T47D (cell line): ENCODE data around the gene STAG1.
"Not testable (repeated sequence)": the region's sequence is repeated elsewhere in the genome, so short reads cannot be mapped to it uniquely, and the experiment has no call there.

ENCODE experiments used
- DNase-seq, 2 experiments: peaks; one replicate each; pipeline versions ENCODE4 v3.0.0 to v3.0.0-alpha.2; 2011 to 2012; ENCODE audit warnings: low read depth in 1 of 2, low spot score in 1 of 2
- JUND ChIP-seq: IDR thresholded peaks from 2 replicates; pipeline ENCODE4 v1.6.1; 2012; ENCODE audit warnings: low read depth
- in situ Hi-C: cut with HindIII; loops from 2 replicates; pipeline ENCODE4 v1.10.0; 2016; ENCODE audit warnings: low sequenced_read_pairs, low pct_unique_long_range_greater_than_20kb

STAG1 gene

DNA sequence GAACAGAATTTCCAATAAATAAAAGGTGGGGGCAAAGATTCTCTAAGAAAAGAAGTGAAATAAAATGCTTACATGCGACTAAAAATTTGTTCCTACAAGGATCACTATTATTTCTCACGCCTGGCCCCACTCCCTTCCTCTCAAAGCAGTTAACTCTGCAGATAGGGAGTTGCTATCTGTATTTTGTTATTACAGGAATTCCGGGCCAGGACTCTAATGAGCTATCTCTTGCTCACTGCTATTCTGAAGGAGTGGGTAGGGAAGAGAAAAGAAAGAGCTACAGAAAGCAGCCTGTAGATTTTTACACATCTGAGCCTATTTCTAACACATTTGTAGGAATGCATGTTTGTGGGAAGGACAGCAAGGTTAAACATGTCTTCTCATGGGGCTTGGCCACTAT is 361.6 kb downstream of the STAG1 start:
- in situ Hi-C loops = no loop called here
- no peak for TF ChIP-seq JUND
- DNase-seq = no peak

DNA sequence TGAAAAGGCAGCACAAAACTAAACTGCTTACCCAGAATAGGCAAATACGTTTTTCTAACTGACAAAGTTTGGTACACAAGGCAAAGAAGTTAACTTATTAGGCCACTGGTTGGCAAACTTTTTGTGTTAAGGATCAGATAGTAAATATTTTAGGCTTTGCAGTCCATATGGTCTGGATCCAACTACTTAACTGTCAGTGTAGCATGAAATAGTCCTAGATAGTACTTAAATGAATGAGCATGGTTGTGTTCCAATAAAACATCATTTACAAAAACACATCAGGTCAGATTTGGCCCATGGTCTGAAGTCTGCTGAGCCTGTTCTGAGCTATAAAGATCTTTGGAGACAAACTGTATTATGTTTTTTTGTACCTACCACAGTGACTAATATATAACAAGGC is 365.1 kb downstream of the STAG1 start:
- in situ Hi-C loops = no loop called here
- no peak for TF ChIP-seq JUND

DNA sequence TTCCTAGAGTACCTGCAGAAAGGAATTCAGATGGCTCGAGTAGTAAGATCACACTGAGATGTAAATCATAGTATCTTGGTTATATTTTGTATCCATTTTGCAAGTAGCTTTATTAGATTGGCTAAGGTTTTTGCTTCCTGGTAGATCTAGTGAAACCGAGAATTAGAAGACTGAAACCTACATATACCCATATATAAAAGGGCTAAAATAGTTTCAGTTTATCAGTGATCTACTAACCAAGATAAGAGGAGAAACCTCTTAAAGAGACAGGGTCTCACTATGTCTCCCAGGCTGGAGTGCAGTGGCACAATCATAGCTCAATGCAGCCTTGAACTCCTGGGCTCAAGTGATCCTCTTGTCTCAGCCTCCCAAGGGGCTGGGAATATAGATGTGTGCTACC is 366.7 kb downstream of the STAG1 start:
- no peak for DNase-seq
- no peak for TF ChIP-seq JUND
- in situ Hi-C loops = no loop called here

More for the DNA sequence above, 365.1 kb downstream of the STAG1 start:
- DNase-seq = no peak

DNA sequence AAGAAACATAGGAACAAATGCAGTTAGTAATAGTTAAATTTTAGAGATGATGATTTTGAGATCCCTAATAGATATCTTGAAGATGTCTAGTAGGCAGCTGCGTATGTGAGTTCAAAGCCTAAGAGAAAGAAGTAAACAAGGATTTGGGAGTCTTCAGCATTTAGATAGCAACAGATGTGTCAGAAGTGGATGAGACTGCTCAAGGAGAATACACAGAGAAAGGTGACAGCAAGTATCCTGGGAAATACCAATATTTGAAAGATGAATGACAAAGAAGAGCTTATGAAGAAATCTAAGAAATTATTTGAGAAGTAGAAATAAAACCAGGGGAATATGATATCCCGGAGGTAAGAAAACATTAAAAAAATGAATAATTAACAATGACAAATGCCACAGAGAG is 371.1 kb downstream of the STAG1 start:
- no peak for DNase-seq
- in situ Hi-C loops = no loop called here
- no peak for TF ChIP-seq JUND

DNA sequence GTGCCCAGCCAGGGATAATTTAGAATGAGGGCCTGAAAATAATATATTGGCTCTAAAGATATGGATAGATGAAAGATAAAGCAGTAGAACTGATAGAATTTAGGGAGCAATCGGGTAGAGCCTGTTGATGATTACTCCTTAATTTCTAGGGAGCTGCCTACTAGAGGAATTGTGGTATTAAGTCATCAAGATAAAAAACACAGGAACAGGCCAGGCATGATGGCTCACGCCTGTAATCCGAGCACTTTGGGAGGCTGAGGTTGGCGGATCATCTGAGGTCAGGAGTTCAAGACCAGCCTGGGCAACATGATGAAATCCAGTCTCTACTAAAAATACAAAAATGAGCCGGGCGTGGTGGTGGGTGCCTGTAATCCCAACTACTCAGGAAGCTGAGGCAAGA is 371.6 kb downstream of the STAG1 start:
- TF ChIP-seq JUND = no peak
- in situ Hi-C loops = no loop called here
- DNase-seq = no peak

DNA sequence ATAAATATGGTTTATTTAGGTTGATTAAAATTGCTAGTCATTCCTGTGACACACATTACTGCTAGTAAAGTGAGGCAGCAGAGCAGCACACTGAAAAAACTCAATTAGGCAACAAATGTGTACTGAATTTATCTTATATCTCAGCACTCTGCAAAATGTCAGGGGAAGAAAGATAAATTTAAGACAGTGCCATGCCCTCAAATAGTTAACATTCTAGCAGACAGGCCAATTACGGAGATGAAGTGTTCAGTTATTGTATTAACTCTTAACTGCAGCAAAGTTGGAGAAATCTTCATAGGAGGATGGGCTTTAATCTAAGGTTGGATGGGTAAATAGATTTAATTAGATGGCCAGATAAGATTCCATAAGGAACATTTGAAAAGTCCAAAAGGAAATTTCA is 374.2 kb downstream of the STAG1 start:
- in situ Hi-C loops = no loop called here
- no peak for TF ChIP-seq JUND
- DNase-seq = no peak

DNA sequence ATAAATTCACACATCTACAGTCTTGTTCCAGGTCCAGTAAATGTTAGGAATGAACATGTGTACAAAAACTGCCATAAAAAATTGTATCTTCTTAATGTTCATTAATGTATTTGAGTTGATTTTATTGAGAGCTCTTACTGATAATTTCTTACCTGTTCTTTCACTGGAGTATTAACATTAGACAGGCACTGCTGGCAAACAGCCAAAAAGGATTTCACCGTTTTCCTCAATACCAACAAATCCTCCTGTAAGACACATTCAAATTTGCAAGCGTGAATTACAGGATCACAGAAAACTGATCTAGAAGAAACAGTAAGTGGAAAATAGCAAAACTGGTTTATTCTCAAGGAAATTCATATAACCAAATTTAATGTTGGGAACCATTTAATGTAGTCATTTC is 374.7 kb downstream of the STAG1 start:
- TF ChIP-seq JUND = no peak
- peak in 1 of 2 experiments; percentile 7 for DNase-seq
- in situ Hi-C loops = no loop called here

DNA sequence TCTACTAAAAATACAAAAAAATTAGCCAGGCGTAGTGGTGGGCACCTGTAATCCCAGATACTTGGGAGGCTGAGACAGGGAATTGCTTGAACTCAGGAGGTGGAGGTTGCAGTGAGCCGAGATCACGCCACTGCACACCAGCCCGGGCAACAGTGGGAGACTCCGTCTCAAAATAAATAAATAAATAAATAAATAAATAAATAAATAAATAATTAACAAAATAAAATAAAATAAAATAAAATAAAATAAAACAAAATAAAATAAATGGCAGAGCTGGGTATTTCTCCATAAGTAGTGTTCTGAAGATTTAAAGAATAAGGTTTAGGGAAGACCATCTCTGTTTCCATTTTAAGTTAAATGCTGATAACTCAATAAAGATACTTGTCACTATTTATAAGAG is 376.4 kb downstream of the STAG1 start:
- in situ Hi-C loops, DNase-seq: not testable (repeated sequence)

DNA sequence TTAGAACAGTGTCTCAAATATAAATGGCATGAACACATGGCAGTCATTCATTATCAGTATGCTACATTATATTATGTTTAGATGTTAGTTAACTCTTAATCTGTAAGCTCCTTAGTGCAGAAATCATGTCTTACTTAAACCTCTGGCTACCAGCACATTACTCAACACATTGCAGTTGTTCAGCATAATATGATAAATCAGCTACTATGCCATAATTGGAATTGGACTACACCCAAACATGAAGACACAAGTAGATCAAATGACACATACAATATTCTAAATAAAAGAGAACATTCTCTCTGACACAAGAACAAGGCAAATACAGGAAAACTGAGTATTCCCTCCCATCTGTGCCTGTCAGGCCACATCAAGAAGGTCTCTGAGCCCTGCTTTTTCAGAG is 385.9 kb downstream of the STAG1 start:
- TF ChIP-seq JUND = no peak
- in situ Hi-C loops = no loop called here
- no peak for DNase-seq

DNA sequence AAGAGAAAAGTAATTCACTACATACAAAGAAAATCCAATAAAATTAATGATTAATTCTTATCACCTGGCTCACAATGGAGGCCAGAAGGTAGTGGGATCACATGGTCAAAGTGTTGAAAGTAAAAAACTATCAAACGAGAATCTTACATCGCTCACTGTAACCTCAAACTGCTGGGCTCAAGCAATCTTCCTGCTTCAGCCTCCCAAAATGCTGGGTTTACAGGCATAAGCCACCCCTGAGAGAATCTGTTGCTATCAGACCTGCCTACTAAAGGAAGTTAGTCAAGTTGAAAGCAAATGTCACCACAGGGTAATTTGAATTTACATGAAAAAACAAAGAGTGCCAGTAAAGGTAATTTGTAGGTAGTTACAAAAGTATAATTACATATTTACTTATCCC is 398.7 kb downstream of the STAG1 start:
- peak in 1 of 2 experiments; percentile 6 for DNase-seq
- no peak for TF ChIP-seq JUND
- in situ Hi-C loops = no loop called here

DNA sequence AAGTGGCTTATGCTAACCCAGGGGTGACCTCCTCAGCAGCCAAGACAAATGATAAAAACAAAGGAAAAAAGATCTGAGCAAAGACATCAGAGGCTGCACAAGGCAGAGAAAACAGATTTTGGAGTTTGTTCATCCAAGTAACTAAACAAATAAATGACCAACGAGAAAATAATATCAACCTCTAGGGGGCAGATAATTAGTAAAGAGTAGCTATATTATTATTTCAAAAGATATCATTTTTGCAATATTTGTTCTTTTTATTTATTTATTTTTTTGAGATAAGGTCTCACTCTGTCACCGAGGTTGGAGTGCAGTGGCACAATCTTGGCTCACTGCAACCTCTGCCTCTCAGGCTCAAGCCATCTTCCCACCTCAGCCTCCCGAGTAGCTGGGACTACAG is 400.3 kb downstream of the STAG1 start:
- TF ChIP-seq JUND = no peak
- no peak for DNase-seq
- in situ Hi-C loops = no loop called here

DNA sequence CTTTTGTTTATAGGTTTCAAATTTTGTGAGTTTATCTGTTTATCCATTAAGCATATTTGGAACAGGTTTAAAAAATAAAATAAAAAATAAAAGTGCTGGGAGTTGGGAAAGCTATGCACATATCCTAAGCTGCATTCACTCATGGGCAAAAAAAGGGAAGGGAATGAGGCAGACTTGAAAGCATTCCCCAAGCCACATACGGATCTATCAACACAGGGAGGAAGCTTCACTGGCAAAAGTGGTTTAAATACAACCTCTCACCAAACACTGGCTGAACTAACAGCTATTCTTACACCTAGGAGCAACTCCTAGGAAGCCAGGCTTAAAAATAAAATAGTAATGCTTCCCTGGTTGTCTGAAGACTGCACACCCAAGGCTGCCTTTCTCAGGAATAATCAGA is 400.8 kb downstream of the STAG1 start:
- in situ Hi-C loops = no loop called here
- TF ChIP-seq JUND = no peak
- DNase-seq = no peak

DNA sequence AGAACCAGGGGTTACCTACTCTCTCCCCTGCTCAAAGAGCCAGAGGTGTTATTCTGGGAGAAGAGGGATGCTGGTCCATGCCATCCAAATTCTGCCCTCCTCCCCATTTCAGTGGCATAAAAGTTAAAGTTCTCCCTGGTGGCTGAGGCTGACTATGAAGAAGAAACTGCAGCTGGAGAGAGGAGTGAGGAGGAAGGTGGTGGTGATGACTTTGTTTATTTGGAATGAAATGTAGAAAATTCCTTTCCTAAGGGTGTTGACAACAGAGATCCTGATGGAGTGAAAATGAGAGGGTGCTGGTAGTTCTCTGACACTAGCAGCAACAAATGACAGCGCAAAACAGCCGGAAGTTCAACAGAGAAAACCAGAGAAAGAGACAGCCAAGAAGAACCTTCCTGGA is 401.6 kb downstream of the STAG1 start:
- no peak for TF ChIP-seq JUND
- in situ Hi-C loops = no loop called here
- DNase-seq = no peak

DNA sequence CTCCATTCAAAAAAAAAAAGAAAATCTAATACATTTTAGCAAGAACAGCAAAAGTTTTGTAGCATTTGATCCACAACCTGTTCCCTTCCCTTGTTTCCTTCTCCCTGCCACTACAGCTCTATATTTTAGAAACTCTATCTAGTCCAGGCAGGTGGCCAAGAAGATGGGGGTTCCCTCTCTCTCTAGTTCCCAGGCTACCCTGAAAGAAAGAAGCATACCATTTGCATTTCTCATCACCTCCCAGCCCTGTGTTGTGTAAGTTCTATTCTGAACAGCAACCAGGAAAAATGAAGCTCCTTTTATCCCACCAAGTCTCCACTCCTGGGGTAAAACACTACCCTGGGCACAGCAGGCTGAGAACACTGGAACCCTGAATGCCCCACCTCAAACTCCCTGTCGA is 402.0 kb downstream of the STAG1 start:
- no peak for DNase-seq
- in situ Hi-C loops = no loop called here
- TF ChIP-seq JUND = no peak

DNA sequence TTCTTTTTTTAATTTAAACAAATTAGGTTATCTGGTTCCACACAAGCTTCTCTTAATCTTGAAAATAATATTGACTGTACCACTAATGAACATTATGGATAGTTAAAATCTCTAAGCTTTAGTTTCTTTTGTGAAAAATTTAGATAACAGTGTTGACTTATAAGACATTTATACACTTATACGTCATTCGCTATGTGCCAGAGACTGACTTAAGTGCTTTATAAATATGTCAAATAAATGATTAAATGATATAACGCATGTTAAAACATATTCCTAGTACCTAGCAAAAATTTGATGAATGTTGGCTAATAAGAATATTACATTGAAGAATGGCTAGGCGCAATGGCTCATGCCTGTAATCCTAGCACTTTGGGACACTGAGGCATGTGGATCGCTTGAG is 405.7 kb downstream of the STAG1 start:
- TF ChIP-seq JUND = no peak
- DNase-seq = no peak
- in situ Hi-C loops = no loop called here
